Kasumi-1 (cell line): Measurements from ENCODE around the gene SCARB1.
A peak's percentile ranks its signal among the peaks of the same experiment; 100 is the strongest.

Experiments used
- DNase-seq, 2 experiments: peaks; one replicate each; lab custom pipeline; 2025; lab: John Stamatoyannopoulos, UW

The SCARB1 gene

DNA sequence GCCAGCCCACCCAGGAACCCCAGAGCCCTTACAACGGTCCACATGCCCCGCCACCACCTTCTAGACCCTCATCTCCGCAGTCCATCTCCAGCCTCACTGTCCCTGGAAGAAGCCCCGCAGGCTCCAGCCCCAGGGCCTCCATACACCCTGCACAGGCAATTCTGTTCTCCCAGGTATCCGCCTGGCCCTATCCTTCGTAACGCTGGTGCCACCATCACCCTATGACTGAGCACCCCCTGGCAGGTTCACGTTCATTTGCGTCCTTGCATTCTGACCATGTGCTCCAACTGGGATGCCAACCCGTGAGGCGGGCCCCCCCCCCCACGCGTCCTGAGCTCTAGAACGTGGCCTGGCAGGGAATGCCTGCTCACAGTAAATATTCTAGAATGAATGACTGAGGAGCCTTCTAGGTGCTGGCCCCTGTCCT is 675 bp upstream of the SCARB1 start:
- no peak for DNase-seq

DNA sequence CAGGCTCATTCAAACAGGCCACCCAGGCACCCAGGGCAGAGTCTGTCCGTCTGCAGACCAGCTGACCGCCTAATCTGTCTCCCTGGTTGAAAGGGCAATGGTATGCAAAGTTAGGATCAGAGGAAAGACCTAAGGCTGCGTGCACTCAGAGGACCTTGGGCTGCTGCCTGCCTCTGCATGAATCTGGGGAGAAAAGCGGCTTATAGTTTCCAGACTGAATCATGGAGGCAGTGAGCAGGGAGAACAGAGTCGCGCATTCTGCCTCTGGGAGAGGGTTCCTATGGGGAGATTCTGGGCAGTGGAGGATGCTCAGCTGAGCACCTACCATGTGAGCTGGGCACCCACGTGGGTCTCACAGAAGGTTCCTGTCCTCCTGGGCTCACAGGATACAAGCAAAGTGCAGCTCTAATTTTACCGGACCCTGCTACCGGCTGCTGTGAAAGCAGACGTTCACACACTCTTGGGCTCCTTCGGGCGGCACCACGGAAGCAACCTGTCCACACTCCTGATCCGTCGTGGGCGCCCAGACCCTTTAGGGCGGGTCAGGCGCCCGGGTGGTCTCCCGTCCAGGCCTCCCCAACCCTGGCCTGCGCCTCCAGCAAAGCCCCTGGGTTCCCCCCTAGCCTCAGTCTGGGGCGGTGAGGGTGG is 772 bp downstream of the SCARB1 start:
- peak; percentile 15 to 31 for DNase-seq

DNA sequence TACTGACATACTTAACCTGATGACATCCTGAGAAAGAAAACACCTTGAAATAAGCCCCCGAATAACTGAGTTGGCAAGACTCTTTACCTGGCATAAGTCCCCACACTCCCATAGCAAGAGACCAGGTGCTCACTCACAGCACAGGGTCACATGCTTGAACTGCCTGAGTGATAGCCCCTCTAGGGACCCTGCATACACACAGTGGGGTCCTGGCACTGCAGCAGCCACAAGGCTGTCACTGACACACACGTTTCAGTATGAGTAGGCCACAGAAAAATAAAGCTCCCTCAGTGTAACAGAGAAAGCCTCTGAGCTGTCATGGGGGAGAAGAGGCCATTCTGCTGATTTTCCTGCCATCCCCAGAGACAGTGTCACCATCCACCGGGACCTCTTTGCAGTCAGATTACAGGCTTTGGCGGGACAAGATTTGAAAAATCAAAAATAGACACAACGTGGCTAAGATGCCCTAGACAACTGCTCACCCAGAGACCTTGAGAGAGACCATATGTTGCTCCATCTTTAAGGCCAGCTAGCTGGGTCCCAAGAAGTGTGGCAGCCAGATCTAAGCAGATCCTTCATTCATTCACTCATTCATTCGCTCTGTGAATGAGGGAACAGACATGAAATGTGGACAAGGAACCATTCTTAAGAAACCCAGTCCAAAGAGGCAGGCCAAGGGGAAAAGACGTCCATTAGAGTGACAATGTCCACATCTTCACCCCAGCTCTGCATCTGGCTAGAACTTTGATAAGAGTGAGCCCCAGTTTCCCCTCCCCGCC is 1.6 kb downstream of the SCARB1 start:
- DNase-seq: no peak

DNA sequence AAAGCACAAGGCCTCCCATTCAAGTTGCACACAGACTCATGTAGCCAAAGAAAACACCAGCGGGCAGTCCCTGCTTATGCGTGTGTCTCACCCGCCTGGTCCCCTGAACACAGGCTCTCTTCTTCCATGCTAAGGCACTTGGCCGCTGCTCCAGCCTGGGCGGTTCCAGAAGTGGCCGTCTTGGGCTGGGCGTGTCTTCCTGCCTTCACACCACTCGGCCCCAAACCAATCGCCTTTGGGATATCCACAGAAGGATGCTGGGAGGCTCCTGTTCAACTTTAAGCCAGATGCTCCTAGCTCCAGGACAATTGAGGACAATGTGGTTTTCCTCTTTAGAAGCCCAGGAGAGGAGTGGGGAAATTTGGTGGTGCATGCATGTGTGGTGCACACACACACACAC is 2.2 kb downstream of the SCARB1 start:
- no peak for DNase-seq

DNA sequence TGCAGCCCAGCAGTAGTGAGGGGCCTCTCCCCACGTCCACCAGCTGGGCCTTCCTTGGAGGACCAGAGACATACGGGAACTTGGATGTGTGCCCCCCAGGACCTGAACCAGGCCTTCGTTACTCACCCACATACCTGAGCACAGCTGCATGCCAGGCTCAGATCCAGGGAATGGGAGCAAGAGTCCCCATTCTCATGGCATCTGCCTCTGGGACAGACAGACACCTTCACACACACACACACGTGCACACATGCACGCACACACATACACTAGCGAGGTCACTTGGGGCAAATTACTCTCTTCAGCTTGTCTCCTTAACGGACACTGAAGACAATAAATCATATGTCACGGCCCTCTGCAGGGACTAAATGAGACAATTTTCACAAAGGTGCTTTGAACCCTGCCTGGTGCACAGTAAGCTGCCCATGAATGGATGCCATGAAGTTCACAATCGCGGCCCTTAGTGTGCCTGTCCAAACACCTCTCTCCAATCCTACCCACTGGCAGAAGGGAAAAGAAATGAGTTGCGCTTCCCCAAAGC is 5.7 kb downstream of the SCARB1 start:
- DNase-seq: no peak

DNA sequence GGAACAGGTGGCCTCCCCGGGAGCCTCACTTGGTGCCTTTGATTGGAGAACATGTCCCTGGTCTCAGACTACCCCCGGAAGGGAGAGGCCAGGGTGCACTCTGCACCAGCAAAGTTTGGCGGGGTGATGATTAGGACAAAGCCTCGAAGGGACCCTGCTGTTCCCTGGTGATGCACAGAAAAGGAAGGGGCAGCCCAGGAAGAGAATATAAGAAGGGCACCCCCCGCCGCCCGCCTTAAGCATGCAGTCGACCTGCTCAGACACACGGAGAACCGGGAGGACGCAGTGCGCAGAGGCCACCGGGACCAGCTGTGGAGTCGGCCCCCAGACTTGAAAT is 6.9 kb downstream of the SCARB1 start:
- no peak for DNase-seq

DNA sequence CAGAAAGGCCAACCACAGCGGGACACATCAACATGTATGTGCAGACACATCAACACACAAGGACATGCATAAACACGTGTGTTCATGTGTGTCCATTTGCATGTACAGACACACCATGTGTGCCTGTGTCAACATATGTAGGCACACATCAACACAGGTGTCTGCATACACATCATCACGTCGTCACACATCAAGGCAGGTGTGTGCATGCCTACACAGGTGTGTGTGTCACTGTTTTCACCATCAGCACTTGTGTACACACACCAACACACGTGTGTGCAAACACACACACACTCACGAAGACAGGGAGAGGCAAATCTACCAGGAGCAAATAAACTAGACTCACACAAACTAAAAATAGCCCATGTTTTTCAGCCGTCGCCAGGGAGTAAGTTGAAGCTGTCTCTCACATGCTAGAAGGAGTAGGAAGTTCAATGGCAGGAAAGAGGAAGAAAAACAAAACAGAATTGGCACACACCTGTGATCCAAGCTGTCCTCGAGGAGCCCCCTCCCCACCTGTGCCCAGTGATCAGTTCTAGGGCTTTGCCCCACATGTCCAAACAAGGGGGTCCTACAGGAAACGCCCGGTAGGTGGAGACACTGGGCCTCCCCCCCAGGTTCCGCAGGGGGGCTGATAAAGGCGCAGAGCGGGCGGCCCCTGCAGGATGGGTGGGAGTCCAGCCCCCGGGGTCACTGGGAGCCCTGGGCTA is 7.4 kb downstream of the SCARB1 start:
- peak; percentile 8 to 14 for DNase-seq

DNA sequence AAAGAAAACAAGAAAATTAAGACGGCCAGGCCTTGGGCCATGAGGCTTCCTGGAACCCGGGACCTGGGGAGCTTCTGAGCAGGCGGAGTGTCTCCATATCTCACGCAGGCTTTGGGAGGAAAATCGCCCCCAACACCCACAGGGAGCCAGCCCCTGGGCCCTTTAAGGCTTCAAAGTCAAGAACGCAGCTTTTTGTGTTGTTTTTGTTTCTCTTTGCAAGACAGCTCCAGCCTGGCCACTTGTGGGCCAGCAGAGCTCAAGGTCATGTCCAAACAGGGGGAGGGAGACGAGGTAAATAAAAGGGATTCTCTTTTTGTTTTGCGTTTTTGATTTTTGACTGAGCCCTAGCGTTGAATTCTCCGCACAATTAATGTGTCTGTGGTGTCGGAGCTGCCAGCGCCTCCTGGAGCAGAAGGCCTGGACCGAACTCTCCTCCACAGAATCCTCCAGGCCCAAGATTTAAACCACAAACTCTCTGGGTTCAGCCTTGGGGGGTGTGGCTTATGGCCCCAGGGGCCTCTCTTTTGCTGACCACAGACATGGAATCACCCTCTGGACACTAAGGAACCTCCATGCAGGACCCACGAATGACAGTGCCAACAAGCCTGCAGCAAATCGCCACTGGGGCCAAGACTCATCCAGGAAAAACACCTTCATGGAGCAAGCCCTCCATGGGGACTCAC is 8.2 kb downstream of the SCARB1 start:
- DNase-seq: no peak

DNA sequence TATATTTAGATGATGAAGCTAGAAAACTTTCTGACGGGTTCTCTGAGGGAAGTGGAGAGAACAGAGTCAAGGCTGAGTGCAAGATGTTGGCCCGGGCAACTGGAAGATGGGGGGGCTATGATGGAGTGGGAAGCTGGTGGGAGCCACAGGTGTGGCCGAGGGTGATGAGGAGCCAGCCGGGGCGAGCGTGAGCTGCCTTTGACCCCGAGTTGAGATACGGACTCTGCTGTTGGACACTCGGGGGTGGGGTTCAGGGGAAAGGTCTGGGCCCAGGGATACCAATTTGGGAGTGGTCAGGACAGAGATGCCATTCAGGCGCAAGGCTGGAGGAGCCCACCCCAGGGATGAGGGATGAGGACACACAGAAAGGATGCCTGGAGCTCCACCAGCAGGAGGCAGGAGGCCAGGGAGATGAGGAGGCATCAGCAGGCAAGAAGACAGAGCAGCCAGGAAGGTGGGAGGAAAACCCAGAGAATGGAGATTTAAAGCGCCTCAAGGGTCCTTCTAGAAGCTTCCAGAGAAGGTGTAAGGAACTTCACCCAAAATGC is 9.0 kb downstream of the SCARB1 start:
- no peak for DNase-seq

DNA sequence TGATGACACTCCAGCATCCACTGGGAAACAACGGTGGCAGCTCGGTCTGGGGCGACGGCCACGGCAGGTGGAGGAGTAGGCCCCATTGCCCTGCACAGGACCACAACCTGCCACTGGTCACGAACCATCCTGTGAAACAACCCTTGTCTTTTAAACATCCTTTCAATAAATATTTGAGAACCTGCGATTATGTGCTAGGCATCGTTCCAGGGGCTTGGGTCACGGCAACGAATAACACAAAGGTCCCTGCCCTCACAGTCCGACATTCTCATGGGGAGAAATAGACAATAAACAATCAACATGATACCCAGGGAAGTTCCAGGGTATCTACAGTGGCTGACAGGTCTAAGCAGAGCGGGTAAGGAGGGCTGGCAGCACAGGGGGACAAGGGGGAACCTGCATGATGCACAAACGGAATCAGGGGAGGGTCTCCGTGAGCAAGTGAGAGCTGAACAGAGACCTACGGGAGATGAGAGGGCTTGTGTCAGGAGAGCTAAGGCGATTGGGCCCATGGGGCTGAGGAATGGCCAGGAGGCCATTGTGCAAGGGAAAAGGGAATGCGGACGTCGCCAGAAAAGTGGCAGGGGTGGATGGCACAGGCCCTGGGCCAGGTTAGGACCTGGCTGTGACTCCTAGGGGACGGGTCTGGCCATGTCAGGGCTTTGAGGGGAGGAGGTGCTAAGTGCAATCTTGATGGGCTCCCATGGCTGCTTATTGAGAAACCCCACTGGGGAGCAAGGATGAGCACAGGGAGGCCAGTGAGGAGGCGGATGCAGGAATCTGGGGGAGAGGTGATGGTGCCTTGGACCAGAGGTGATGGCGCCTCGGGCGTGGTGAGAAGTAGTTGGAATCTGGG is 9.7 kb downstream of the SCARB1 start:
- no peak for DNase-seq

DNA sequence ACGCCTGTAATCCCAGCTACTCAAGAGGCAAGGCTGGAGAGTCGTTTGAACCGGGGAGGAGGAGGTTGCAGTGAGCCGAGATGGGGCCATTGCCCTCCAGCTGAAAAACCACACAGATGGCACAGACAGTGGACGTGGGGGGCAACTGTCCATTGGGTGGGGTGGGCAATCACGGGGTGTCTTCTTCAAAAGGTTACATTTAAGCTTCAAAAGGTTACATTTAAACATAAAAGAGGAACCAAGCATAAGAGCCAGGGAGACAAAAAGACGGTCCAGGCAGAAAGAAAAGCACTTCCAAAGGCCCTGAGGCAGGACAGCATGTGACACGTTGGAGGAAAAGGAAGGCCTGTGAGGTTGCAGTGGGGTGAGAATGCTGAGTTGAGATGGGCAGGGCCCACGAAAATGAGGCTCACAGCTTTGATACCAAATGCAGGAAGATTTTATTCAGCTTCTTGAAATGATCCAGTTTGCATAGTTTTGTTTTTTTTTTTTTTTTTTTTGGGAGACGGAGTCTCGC is 10.7 kb downstream of the SCARB1 start:
- peak; percentile 16 to 38 for DNase-seq

DNA sequence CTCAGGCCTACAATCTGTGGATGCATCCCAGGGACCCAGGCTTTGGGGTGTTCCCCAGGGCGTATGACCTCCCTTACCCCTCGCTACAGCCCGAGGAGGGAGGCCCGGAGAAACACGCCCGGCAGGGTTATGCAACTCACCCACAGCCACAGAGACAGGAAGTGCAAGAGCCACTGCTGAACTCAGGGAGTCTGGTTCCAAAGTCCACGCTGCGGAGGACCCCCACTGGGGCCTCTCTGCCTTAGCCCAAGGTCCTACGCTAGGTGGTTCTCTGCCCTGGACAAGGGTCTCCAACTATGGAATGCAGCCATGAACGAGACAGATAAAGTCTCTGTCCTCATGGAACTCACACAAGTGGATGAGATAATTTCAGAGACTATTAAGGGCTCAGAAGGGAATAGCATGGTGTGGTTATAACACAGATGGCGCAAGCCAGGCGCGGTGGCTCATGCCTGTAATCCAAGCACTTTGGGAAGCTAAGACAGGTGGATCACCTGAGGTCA is 11.3 kb downstream of the SCARB1 start:
- DNase-seq: peak; percentile 59 to 61

DNA sequence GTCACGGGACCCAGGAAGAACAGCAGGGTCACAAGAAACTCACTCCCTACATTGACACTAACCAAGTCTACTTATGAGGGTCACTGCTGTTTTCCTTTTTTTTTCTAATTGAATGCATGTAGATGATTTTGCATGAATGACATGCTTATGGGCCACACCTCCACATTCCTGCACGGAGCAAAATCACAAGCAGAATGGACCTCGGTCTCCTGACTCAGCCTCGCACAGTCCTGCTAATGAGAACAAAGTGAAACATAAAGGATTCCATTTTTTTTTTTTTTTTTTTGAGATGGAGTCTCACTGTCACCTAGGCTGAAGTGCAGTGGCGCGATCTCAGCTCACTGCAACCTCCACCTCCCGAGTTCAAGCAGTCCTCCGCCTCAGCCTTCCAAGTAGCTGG is 12.3 kb downstream of the SCARB1 start:
- DNase-seq: no peak

DNA sequence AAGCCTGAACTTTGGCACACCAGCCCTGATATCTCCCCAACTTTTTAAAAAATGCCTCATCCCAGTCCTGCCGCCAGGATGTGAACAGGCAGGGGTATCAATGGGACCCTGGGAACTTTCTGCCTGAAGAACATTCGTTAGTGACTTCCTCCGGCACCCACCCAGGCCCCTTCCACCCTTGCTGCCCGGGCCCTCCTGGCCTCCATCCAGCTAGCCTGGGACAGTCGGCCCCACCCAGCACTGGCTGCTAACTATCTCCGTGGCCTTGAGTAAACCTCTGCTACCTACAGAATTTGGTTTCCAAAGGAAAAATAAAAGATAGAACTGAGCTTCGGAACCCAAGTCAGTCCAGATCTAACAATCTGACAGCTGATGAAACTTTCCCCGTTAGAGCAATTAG is 14.3 kb downstream of the SCARB1 start:
- DNase-seq: no peak

DNA sequence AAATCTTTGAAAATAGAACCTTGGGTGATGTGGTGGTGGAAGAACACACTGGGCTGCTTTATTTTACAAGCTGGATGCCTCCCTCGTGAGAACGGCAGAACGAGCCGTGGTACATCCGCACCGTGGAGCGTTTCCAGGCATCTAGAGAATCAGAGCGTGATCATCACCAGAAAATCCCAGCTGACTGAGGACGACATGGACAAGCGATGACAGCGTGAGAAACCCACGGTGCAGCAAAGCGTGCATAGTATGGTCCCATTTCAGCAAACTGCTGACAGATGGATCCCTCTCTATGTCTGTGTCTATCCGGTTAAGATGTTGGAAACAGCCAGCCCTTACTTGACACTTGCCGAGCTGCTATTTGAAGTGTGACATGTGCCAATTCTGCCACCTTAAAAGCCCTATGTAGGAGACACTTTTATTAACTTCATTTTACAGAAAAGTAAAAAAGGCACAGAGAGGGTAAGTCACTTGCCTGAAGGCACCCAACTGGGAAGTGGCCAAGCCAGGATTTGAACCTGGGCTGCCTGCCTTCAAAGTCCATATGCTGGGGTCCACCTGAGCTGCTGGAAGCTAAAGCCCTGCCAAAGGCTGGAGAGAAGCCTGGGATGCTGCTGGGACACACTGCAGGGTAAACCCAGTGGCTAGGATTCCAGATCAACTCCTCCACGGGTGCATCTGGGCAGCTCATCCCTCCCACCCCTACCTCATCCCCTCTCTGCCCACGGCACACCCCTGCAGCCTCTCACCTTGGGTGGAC is 14.9 kb downstream of the SCARB1 start:
- DNase-seq: no peak

DNA sequence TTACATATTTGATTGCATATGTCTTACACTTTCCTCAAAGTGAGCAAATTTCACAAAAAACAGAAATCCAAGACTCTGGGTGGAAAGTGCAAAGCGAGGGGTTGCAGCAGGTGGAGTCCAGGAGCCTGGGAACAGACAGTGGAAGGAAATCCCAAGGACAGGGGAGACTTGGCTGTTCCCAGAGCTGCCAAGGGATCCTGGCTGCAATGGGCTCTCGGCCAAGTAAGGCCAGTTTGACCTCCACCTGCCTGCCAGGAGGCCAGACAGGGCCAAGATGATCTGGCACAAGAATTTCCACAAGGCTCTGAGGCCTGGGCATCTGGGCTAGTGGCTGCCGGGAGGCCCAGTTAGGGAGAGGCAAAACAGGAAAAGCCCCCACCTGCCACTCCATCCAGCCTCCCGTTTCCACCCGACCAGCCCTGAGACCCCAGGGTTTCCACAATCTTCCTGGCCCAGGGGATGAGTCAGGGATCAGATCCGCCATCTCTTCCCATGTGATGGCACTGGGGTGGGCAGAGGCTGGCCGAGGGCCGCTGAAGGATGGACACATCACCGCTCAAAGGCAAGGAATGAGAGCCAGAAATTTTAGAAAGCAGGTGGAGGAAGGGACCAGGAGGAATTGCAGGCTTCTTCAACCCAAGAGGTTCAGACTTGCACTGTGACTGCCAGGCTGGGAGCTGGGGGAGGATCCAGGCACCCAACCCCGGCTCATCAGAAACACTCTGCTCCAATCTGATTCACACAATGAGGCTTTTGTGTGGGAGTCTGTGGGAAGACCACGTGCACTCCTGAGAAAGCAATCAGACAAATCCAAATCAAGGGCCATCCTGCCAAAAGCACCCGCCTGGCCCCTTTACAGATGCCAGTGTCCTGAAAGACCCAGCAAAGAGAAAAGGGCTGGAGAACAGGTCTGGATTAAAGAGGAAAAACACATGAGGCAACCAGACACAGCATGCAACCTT is 16.3 kb downstream of the SCARB1 start:
- DNase-seq: peak in 1 of 2 experiments; percentile 8

DNA sequence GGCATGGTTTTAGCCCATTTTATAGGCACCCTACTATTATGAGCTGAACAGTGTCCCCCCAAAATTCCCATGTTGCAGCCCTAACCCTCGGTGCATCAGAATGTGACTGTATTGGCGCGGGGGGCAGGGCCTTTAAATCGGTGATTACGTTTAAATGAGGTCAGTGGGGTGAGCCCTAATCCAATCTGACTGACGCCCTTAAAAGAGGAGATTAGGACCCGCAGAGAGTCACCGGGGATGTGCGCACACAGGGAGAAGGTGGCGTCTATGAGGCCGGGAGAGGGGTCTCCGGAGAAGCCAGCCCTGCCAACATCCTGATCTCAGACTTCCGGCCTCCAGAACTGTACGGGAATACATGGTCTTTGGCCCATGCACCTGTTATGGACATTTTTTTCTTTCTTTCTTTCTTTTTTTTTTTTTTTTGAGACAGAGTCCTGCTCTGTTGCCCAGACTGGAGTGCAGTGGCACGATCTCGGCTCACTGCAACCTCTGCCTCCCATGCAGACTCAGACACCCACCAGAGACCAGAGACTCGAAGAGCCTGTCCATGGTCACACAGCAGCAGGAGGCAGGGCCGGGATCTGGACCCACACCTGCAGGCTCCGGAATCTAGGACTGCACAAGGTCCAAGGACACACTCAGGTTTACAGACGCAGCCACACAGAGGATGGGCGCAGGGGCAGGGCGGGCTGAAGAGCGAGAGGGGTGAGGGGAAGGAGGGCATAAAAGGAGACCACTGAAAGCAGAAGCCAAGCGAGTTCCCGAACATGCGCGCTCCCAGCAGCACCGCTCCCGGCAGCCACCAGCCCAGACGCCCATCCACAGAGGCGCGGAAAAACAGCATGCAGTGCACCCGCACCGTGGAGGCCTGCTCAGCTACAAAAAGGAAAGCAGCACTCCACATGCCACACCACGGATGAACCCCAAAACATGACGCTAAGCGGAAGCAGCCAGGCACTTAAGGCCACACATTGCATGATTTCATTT is 19.0 kb downstream of the SCARB1 start:
- no peak for DNase-seq
